K562 (cell line): ENCODE results near the gene EAF1. TPM values are rescaled to one million over a fixed set of nuclear protein-coding genes. Genes with fewer than 3 reads are reported as not detected.

Experiments used
- ATF1 ChIP-seq, 2 experiments: fragments of 450-650 bp in 1 of 2; IDR thresholded peaks; 2 replicates each; pipeline ENCODE4 v1.6.1; 2016; ENCODE audit warnings: missing compliant biosample characterization in 1 of 2, missing genetic modification characterization in 1 of 2
- BCL6 ChIP-seq: fragments of 250-450 bp; sonication (Bioruptor Pico); IDR thresholded peaks from 2 replicates; pipeline ENCODE4 v1.4.0; 2020
- CREB1 ChIP-seq, 2 experiments: sonication (generic) in 1 of 2; formaldehyde crosslinking in 1 of 2; IDR thresholded peaks; 2 replicates each; pipeline versions ENCODE4 v1.6.1 to v1.8.0; 2012 to 2022; ENCODE audit warnings: inconsistent platforms in 1 of 2, mild to moderate bottlenecking in 1 of 2, missing genetic modification reagents in 1 of 2, moderate library complexity in 1 of 2
- ELF1 ChIP-seq: fragments of 200-800 bp; sonication (Bioruptor generic); IDR thresholded peaks from 2 replicates; pipeline ENCODE4 v1.6.1; 2016; ENCODE audit warnings: missing genetic modification characterization, missing compliant biosample characterization
- JUND ChIP-seq, 2 experiments: IDR thresholded peaks; 2 replicates in 1 of 2; 3 replicates in 1 of 2; pipeline ENCODE4 v1.6.1; 2011; ENCODE audit warnings: borderline replicate concordance in 2 of 2, low read depth in 2 of 2, low read length in 2 of 2, improper control_type of control experiment in 1 of 2, missing biosample characterization in 1 of 2, missing genetic modification characterization in 1 of 2, missing genetic modification reagents in 1 of 2
- KLF10 ChIP-seq: fragments of 250-450 bp; sonication (Bioruptor Pico); IDR thresholded peaks from 2 replicates; pipeline ENCODE4 v1.6.1; 2021; ENCODE audit warnings: matching md5 sums
- LCOR ChIP-seq: sonication (generic); formaldehyde crosslinking; IDR thresholded peaks from 2 replicates; pipeline ENCODE4 v1.8.0; 2022; ENCODE audit warnings: mild to moderate bottlenecking, missing genetic modification reagents
- RB1 ChIP-seq: fragments of 450-650 bp; IDR thresholded peaks from 2 replicates; pipeline ENCODE4 v1.6.1; 2017; ENCODE audit warnings: low read depth, mild to moderate bottlenecking
- SMARCC2 ChIP-seq: fragments of 450-650 bp; IDR thresholded peaks from 2 replicates; pipeline ENCODE4 v1.6.1; 2017; ENCODE audit warnings: antibody characterized with exemption, moderate library complexity, mild to moderate bottlenecking, low read depth
- SMARCE1 ChIP-seq: fragments of 450-650 bp; IDR thresholded peaks from 2 replicates; pipeline ENCODE4 v1.7.1; 2016; ENCODE audit warnings: mild to moderate bottlenecking
- SP1 ChIP-seq: sonication (generic); formaldehyde crosslinking; IDR thresholded peaks from 2 replicates; pipeline ENCODE4 v1.8.1; 2022; ENCODE audit warnings: mild to moderate bottlenecking, missing genetic modification reagents
- SUPT5H ChIP-seq: fragments of 450-650 bp; IDR thresholded peaks from 2 replicates; pipeline ENCODE4 v1.6.1; 2016
- TOE1 ChIP-seq, 2 experiments: fragments of 450-650 bp in 1 of 2; sonication (generic) in 1 of 2; formaldehyde crosslinking in 1 of 2; IDR thresholded peaks; 2 replicates each; pipeline versions ENCODE4 v1.7.1 to v1.8.0; 2016 to 2022; ENCODE audit warnings: borderline replicate concordance in 2 of 2, mild to moderate bottlenecking in 2 of 2, antibody characterized with exemption in 1 of 2, inconsistent platforms in 1 of 2, low read depth in 1 of 2, missing genetic modification reagents in 1 of 2, moderate library complexity in 1 of 2
- ZNF354B ChIP-seq: fragments of 250-450 bp; sonication (Bioruptor Pico); IDR thresholded peaks from 2 replicates; pipeline ENCODE4 v1.4.0; 2020
- ZNF668 ChIP-seq: fragments of 250-450 bp; sonication (Bioruptor Pico); IDR thresholded peaks from 2 replicates; pipeline ENCODE4 v1.8.0; 2022; ENCODE audit warnings: mild to moderate bottlenecking, inconsistent platforms
- polyA plus RNA-seq, 8 experiments: library from polyadenylated mRNA; depleted of rRNA in 4 of 8; stranded (reverse) in 5 of 8; unstranded in 3 of 8; fragments of >200 nt; fragmentation: Nextera tagmentation in 2 of 8; fragmentation: Illumina TruSeq in 1 of 8; extraction: Ambion mirVana in 2 of 8; extraction: Trizol in 1 of 8; gene quantifications; 2 replicates each; pipeline versions ENCODE4 v1.2.1 to v1.2.3, GENCODE V29; 2011 to 2014; ENCODE audit warnings: inconsistent platforms in 1 of 8, missing spikeins in 1 of 8
- total RNA-seq, 7 experiments: library from RNA; depleted of rRNA in 6 of 7; stranded (reverse); fragments of >200 nt in 6 of 7; fragmentation: Illumina TruSeq in 2 of 7; extraction: Trizol in 2 of 7; gene quantifications; 2 replicates each; pipeline versions ENCODE4 v1.2.1 to v1.2.3, GENCODE V29; 2011 to 2021; ENCODE audit warnings: low replicate concordance in 1 of 7
- TF ChIP-seq, protein P1 (sequence below), 2 experiments: fragments of 450-650 bp in 1 of 2; sonication (generic) in 1 of 2; formaldehyde crosslinking; conservative IDR thresholded peaks; 2 replicates each; pipeline versions ENCODE4 v1.4.0 to v1.8.1; 2020 to 2022; ENCODE audit warnings: mild to moderate bottlenecking in 1 of 2, missing genetic modification reagents in 1 of 2
- TF ChIP-seq, protein P2 (sequence below): fragments of 450-650 bp; IDR thresholded peaks from 2 replicates; pipeline ENCODE4 v1.6.1; 2016; ENCODE audit warnings: borderline replicate concordance
- TF ChIP-seq, protein P3 (sequence below): fragments of 450-650 bp; IDR thresholded peaks from 2 replicates; pipeline ENCODE4 v1.6.1; 2016
- TF ChIP-seq, protein P4 (sequence below), 2 experiments: fragments of 450-650 bp; IDR thresholded peaks; 2 replicates each; pipeline ENCODE4 v1.6.1; 2018; ENCODE audit warnings: mild to moderate bottlenecking in 2 of 2, low read depth in 1 of 2; ENCODE audit not compliant: partially characterized antibody in 2 of 2

EAF1 gene
- total and polyA plus RNA-seq, 9 of the 15 experiments (the other 6 are each of a cell fraction or from before 2014, with no cell fraction given), result 7.0 to 26.8 (median 20.4) TPM

DNA sequence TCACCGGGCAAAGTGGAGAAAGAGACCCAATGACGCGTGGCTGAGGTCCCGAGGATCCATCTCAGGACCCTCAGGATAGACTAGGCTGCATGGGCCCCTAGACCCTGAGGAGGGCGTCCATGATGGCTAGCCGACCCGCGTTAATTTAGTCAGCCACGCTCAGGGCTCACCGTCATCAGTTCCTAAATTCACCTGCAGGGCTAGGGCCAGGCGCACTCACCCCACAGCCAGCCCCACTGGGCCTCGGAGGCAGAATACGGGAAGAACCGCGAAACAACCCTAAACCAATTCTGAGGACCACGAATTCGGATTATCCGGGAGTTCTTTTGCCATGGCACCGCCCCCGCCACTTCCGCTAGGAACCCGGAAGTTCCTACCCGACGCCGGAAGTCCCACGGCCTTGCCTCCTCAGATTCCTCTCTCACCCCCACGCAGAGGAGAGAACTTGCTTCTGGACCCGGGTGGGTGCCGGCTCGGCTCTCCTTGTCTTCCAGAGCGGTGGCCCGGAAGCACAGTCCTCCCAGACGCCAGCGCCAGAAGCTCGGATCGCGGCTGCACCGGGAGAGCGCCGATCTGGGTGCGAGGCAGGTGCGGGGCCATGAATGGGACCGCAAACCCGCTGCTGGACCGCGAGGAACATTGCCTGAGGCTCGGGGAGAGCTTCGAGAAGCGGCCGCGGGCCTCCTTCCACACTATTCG lies at the start of gene EAF1, which contains the start of gene METTL6 (continued):
- TF ChIP-seq TOE1 (IDR thresholded peaks at IDR 0.05; ENCODE audit: borderline replicate concordance), result peak; percentile 70
- no peak; the same call in 1 of the 2 replicates for TF ChIP-seq TOE1 (CRISPR knock-in tag; IDR thresholded peaks at IDR 0.05; ENCODE audit: borderline replicate concordance, low read depth)
- TF ChIP-seq SP1, result peak; percentile 66
- TF ChIP-seq ATF1 (CRISPR knock-in tag; IDR thresholded peaks at IDR 0.05), result no peak
- TF ChIP-seq ATF1 (tag; IDR thresholded peaks at IDR 0.05), result peak; percentile 58
- TF ChIP-seq, protein P1, sequence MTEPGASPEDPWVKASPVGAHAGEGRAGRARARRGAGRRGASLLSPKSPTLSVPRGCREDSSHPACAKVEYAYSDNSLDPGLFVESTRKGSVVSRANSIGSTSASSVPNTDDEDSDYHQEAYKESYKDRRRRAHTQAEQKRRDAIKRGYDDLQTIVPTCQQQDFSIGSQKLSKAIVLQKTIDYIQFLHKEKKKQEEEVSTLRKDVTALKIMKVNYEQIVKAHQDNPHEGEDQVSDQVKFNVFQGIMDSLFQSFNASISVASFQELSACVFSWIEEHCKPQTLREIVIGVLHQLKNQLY (CRISPR knock-in tag; conservative IDR thresholded peaks at IDR 0.05), result peak in 1 of 2 experiments; percentile 73; a peak in 1 of 4 replicates
- peak; percentile 50 for TF ChIP-seq JUND (IDR thresholded peaks at IDR 0.05; ENCODE audit: borderline replicate concordance, low read depth, low read length)
- TF ChIP-seq JUND (tag; IDR thresholded peaks at IDR 0.05; ENCODE audit: borderline replicate concordance, low read depth, low read length), result no peak; the same call in 2 of the 3 replicates
- no peak; the same call in 1 of the 2 replicates for TF ChIP-seq CREB1 (IDR thresholded peaks at IDR 0.05)
- TF ChIP-seq CREB1 (CRISPR knock-in tag; IDR thresholded peaks at IDR 0.05), result peak; percentile 45; the same call in 1 of the 2 replicates
- TF ChIP-seq, protein P2, sequence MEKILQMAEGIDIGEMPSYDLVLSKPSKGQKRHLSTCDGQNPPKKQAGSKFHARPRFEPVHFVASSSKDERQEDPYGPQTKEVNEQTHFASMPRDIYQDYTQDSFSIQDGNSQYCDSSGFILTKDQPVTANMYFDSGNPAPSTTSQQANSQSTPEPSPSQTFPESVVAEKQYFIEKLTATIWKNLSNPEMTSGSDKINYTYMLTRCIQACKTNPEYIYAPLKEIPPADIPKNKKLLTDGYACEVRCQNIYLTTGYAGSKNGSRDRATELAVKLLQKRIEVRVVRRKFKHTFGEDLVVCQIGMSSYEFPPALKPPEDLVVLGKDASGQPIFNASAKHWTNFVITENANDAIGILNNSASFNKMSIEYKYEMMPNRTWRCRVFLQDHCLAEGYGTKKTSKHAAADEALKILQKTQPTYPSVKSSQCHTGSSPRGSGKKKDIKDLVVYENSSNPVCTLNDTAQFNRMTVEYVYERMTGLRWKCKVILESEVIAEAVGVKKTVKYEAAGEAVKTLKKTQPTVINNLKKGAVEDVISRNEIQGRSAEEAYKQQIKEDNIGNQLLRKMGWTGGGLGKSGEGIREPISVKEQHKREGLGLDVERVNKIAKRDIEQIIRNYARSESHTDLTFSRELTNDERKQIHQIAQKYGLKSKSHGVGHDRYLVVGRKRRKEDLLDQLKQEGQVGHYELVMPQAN, result peak; percentile 85
- 0 out of 2 replicates have a peak, but pooled peaks have one; percentile 22 for TF ChIP-seq SMARCE1
- TF ChIP-seq ZNF354B, result no peak
- TF ChIP-seq SUPT5H, result peak; percentile 89
- peak; percentile 98 for TF ChIP-seq ELF1 (tag)
- TF ChIP-seq RB1, result peak; percentile 59; the same call in 1 of the 2 replicates
- 0 out of 2 replicates have a peak, but pooled peaks have one; percentile 12 for TF ChIP-seq BCL6 (CRISPR knock-in tag)
- TF ChIP-seq KLF10, result no peak
- TF ChIP-seq, protein P3, sequence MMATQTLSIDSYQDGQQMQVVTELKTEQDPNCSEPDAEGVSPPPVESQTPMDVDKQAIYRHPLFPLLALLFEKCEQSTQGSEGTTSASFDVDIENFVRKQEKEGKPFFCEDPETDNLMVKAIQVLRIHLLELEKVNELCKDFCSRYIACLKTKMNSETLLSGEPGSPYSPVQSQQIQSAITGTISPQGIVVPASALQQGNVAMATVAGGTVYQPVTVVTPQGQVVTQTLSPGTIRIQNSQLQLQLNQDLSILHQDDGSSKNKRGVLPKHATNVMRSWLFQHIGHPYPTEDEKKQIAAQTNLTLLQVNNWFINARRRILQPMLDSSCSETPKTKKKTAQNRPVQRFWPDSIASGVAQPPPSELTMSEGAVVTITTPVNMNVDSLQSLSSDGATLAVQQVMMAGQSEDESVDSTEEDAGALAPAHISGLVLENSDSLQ, result peak; percentile 75
- no peak for TF ChIP-seq SMARCC2
- no peak for TF ChIP-seq ZNF668 (CRISPR knock-in tag)
- TF ChIP-seq LCOR (CRISPR knock-in tag), result peak; percentile 93
- TF ChIP-seq, protein P4, sequence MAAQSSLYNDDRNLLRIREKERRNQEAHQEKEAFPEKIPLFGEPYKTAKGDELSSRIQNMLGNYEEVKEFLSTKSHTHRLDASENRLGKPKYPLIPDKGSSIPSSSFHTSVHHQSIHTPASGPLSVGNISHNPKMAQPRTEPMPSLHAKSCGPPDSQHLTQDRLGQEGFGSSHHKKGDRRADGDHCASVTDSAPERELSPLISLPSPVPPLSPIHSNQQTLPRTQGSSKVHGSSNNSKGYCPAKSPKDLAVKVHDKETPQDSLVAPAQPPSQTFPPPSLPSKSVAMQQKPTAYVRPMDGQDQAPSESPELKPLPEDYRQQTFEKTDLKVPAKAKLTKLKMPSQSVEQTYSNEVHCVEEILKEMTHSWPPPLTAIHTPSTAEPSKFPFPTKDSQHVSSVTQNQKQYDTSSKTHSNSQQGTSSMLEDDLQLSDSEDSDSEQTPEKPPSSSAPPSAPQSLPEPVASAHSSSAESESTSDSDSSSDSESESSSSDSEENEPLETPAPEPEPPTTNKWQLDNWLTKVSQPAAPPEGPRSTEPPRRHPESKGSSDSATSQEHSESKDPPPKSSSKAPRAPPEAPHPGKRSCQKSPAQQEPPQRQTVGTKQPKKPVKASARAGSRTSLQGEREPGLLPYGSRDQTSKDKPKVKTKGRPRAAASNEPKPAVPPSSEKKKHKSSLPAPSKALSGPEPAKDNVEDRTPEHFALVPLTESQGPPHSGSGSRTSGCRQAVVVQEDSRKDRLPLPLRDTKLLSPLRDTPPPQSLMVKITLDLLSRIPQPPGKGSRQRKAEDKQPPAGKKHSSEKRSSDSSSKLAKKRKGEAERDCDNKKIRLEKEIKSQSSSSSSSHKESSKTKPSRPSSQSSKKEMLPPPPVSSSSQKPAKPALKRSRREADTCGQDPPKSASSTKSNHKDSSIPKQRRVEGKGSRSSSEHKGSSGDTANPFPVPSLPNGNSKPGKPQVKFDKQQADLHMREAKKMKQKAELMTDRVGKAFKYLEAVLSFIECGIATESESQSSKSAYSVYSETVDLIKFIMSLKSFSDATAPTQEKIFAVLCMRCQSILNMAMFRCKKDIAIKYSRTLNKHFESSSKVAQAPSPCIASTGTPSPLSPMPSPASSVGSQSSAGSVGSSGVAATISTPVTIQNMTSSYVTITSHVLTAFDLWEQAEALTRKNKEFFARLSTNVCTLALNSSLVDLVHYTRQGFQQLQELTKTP (IDR thresholded peaks at IDR 0.05; ENCODE audit: low read depth in 1 of 2, partially characterized antibody in 2 of 2), result peak in 1 of 2 experiments; percentile 76
